ENCODE measurements around the gene PRMT9. TPM values are rescaled to one million over a fixed set of nuclear protein-coding genes. Genes with fewer than 3 reads are reported as not detected.

Gene PRMT9
- total and polyA plus RNA-seq, 2 donors (not counting 1 experiment from before 2014, with no cell fraction given), result 5.6 to 11.0 TPM

- H3K4me2 ChIP-seq (replicated peaks; ENCODE audit: low read depth, low read length, poor library complexity, severe bottlenecking), result no peak overlapping the region
- no peak overlapping the region for H3K4me3 ChIP-seq (ENCODE audit: control extremely low read depth in 1 of 5, extremely low read depth in 1 of 5, insufficient read depth in 1 of 5, low read depth in 2 of 5, low read length in 4 of 5)
- no peak overlapping the region for H3K27ac ChIP-seq (ENCODE audit: low read length in 2 of 2)
- no peak for TF ChIP-seq EZH2 (IDR thresholded peaks at IDR 0.05; ENCODE audit: borderline replicate concordance, insufficient read depth, low read depth, low read length, poor library complexity, severe bottlenecking)
- TF ChIP-seq CTCF (IDR thresholded peaks at IDR 0.05), result no peak
- ATAC-seq (ENCODE audit: low read depth) (no peak), DNase-seq (no peak)
- no peak overlapping the region for H3K9ac ChIP-seq (ENCODE audit: low read length)
- H2AFZ ChIP-seq (ENCODE audit: insufficient read depth, low read depth, low read length, poor library complexity, severe bottlenecking), result no peak overlapping the region
- intact Hi-C loops (cut with micrococcal nuclease), result no loop called here
- no CpG with 5 or more reads among the region's 1 CpG for WGBS (ENCODE audit: insufficient coverage)
- Mint-ChIP-seq H3K27me3 (peaks cover 12% of the 10 kb centered on the region), H3K9me3 (ENCODE audit: insufficient read depth) (no peaks in the 10 kb centered on the region), H3K4me3 (no peak overlapping the region), H3K27ac (no peak overlapping the region), H3K4me1 (no peaks in the 10 kb centered on the region)
- H4K20me1 ChIP-seq (ENCODE audit: control insufficient read depth, insufficient read depth, low read length, poor library complexity, severe bottlenecking), result no peaks in the 10 kb centered on the region
- POLR2A ChIA-PET, result no interaction called here
- H3K4me1 ChIP-seq (ENCODE audit: control insufficient read depth in 2 of 2, insufficient read depth in 2 of 2, low read length in 2 of 2), result no peaks in the 10 kb centered on the region
- H3K9me3 ChIP-seq (ENCODE audit: control extremely low read depth in 1 of 3, control insufficient read depth in 2 of 3, insufficient read depth in 1 of 3, low read length in 2 of 3), result no peaks in the 10 kb centered on the region
- H3K79me2 ChIP-seq (ENCODE audit: control insufficient read depth, insufficient read depth, low read length), result no peaks in the 10 kb centered on the region
- H3K36me3 ChIP-seq (replicated peaks in 1 of 2; ENCODE audit: control extremely low read depth in 1 of 2, control insufficient read depth in 1 of 2, extremely low read depth in 1 of 2, insufficient read depth in 2 of 2, low read length in 1 of 2), result no peaks in the 10 kb centered on the region
- H3K27me3 ChIP-seq (replicated peaks in 1 of 4; ENCODE audit: control extremely low read depth in 1 of 4, control insufficient read depth in 3 of 4, insufficient read depth in 4 of 4, low read length in 3 of 4), result peaks cover 0 to 2% (median 0%) of the 10 kb centered on the region in 4 experiments
- CTCF ChIA-PET, result no interaction called here
These were observed 76.5 kb downstream of the PRMT9 start for GRCh38 chr4:147607471-147607870.

DNA sequence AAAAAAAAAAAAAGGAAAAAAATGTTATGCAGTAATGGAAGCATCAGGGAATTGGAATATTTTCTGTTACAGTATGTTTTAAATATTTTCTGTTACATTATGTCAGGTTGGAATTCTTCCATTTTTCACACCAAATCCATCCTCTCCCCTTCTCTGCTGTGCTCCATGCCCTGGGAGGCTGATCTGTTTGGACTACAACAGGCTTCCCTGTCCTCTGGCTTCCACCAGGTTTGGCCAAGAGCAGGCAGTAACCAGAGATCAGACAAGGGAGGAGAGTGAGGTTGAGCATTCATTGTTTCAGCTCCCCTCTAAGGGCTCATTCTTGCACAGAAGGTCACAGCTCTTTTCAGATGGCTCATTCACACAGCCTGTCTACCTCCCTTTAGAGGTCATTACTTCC, 78.5 kb downstream of the PRMT9 start:
- H2AFZ ChIP-seq (ENCODE audit: insufficient read depth, low read depth, low read length, poor library complexity, severe bottlenecking), result no peak overlapping the region
- no peaks in the 10 kb centered on the region for H3K27me3 ChIP-seq (replicated peaks in 1 of 4; ENCODE audit: control extremely low read depth in 1 of 4, control insufficient read depth in 3 of 4, insufficient read depth in 4 of 4, low read length in 3 of 4)
- H3K27ac ChIP-seq (ENCODE audit: low read length in 2 of 2), result no peak overlapping the region
- H3K36me3 ChIP-seq (replicated peaks in 1 of 2; ENCODE audit: control extremely low read depth in 1 of 2, control insufficient read depth in 1 of 2, extremely low read depth in 1 of 2, insufficient read depth in 2 of 2, low read length in 1 of 2), result no peaks in the 10 kb centered on the region
- Mint-ChIP-seq H3K9me3 (ENCODE audit: insufficient read depth) (no peaks in the 10 kb centered on the region), H3K4me1 (no peaks in the 10 kb centered on the region), H3K27ac (no peak overlapping the region), H3K4me3 (no peak overlapping the region), H3K27me3 (peaks cover 12% of the 10 kb centered on the region)
- no peaks in the 10 kb centered on the region for H3K4me1 ChIP-seq (ENCODE audit: control insufficient read depth in 2 of 2, insufficient read depth in 2 of 2, low read length in 2 of 2)
- intact Hi-C loops (cut with micrococcal nuclease), result no loop called here
- no peak overlapping the region for H3K4me3 ChIP-seq (ENCODE audit: control extremely low read depth in 1 of 5, extremely low read depth in 1 of 5, insufficient read depth in 1 of 5, low read depth in 2 of 5, low read length in 4 of 5)
- POLR2A ChIA-PET, result no interaction called here
- H3K9me3 ChIP-seq (ENCODE audit: control extremely low read depth in 1 of 3, control insufficient read depth in 2 of 3, insufficient read depth in 1 of 3, low read length in 2 of 3), result no peaks in the 10 kb centered on the region
- no peaks in the 10 kb centered on the region for H4K20me1 ChIP-seq (ENCODE audit: control insufficient read depth, insufficient read depth, low read length, poor library complexity, severe bottlenecking)
- H3K4me2 ChIP-seq (replicated peaks; ENCODE audit: low read depth, low read length, poor library complexity, severe bottlenecking), result no peak overlapping the region
- H3K9ac ChIP-seq (ENCODE audit: low read length), result no peak overlapping the region
- TF ChIP-seq EZH2 (IDR thresholded peaks at IDR 0.05; ENCODE audit: borderline replicate concordance, insufficient read depth, low read depth, low read length, poor library complexity, severe bottlenecking), result no peak
- no peak for TF ChIP-seq CTCF (IDR thresholded peaks at IDR 0.05)
- CTCF ChIA-PET, result no interaction called here
- H3K79me2 ChIP-seq (ENCODE audit: control insufficient read depth, insufficient read depth, low read length), result no peaks in the 10 kb centered on the region
- no peak for DNase-seq
- no peak for ATAC-seq (ENCODE audit: low read depth)

Measured in B cell (primary cell).